Small intestine (tissue), 7 donors: Measurements from ENCODE around the gene CCDC50. TPM values are rescaled to one million over a fixed set of nuclear protein-coding genes. Genes with fewer than 3 reads are reported as not detected.

Source experiments
- DNase-seq, 2 donors: peaks; one replicate each; pipeline versions ENCODE4 v3.0.0 to v3.0.0-alpha.2; 2013
- FAIRE-seq: peaks from 2 replicates; lab custom pipeline; 2012; peaks lifted over from hg19 to GRCh38; lab: Jason Lieb, UNC
- H3K27ac ChIP-seq, 3 donors: one replicate each; pipeline ENCODE4 v1.5.1; 2013; ENCODE audit warnings: low read length in 2 of 3, mild to moderate bottlenecking in 2 of 3, control low read depth in 1 of 3, inconsistent platforms in 1 of 3, low read depth in 1 of 3, moderate library complexity in 1 of 3
- H3K27me3 ChIP-seq, 3 donors: one replicate each; pipeline ENCODE4 v1.6.1; 2013; ENCODE audit warnings: low read length in 3 of 3, inconsistent platforms in 1 of 3; ENCODE audit not compliant: control insufficient read depth in 3 of 3, insufficient read depth in 3 of 3
- H3K36me3 ChIP-seq, 3 donors: one replicate each; pipeline ENCODE4 v1.6.1; 2013; ENCODE audit warnings: low read length in 3 of 3, inconsistent platforms in 1 of 3, low read depth in 1 of 3, mild to moderate bottlenecking in 1 of 3, moderate library complexity in 1 of 3; ENCODE audit not compliant: control insufficient read depth in 3 of 3, insufficient read depth in 2 of 3
- H3K4me1 ChIP-seq, 3 donors: one replicate each; pipeline ENCODE4 v1.6.1; 2013; ENCODE audit warnings: low read length in 2 of 3, inconsistent platforms in 1 of 3, low read depth in 1 of 3, mild to moderate bottlenecking in 1 of 3, moderate library complexity in 1 of 3; ENCODE audit not compliant: control insufficient read depth in 3 of 3, insufficient read depth in 2 of 3
- H3K4me3 ChIP-seq, 3 donors: one replicate each; pipeline ENCODE4 v1.5.1; 2013; ENCODE audit warnings: low read length in 3 of 3, control low read depth in 1 of 3, inconsistent platforms in 1 of 3, low read depth in 1 of 3, mild to moderate bottlenecking in 1 of 3, moderate library complexity in 1 of 3
- H3K9me3 ChIP-seq, 2 donors: one replicate each; pipeline ENCODE4 v1.6.1; 2013; ENCODE audit warnings: low read depth in 1 of 2, low read length in 1 of 2; ENCODE audit not compliant: control insufficient read depth in 2 of 2, insufficient read depth in 1 of 2
- WGBS, 3 donors: extraction: QIAGEN DNeasy Blood & Tissue Kit; methylation state at CpG; one replicate each; pipeline ENCODE4 v1.1.7; 2013; 5-methylcytosine and 5-hydroxymethylcytosine counted together
- polyA plus RNA-seq, 4 donors: library from polyadenylated mRNA; stranded (reverse) in 3 of 4; unstranded in 1 of 4; fragments of 200-250 nt in 3 of 4; fragments of 120-200 nt in 1 of 4; gene quantifications; one replicate each; pipeline versions ENCODE4 v1.2.1 to v1.2.3, GENCODE V29; 2013
- donor health status: healthy with polysubstance abuse.
- donor health status: control.
- donor health status: control.
- donor health status: Bipolar disorder and iron deficiency.
- donor health status: healthy.

CCDC50 gene
- polyA plus RNA-seq, 4 donors = 18.6 to 71.5 (median 26.6) TPM

GRCh38 chr3:191434024-191434423, 104.8 kb downstream of the CCDC50 start:
- Histone ChIP-seq H3K36me3 (no peaks in the 10 kb centered on the region), H3K27ac (no peak overlapping the region), H3K4me3 (no peak overlapping the region), H3K4me1 (no peaks in the 10 kb centered on the region), H3K27me3 (no peaks in the 10 kb centered on the region), H3K9me3 (no peaks in the 10 kb centered on the region)
- FAIRE-seq (no peak), DNase-seq (no peak)
- WGBS, 3 donors = 69 to 83% (median 79%) methylated on average over 1 of the region's 1 CpG

GRCh38 chr3:191435981-191436380, 106.8 kb downstream of the CCDC50 start:
- Histone ChIP-seq H3K9me3 (no peaks in the 10 kb centered on the region), H3K27me3 (no peaks in the 10 kb centered on the region), H3K4me1 (no peaks in the 10 kb centered on the region), H3K4me3 (no peak overlapping the region), H3K27ac (no peak overlapping the region), H3K36me3 (no peaks in the 10 kb centered on the region)
- WGBS, 3 donors = 70 to 79% (median 77%) methylated on average over 2 of the region's 2 CpGs
- FAIRE-seq (no peak), DNase-seq (no peak)

GRCh38 chr3:191438150-191438814, 109.1 kb downstream of the CCDC50 start:
- H3K4me1 ChIP-seq = no peaks in the 10 kb centered on the region
- H3K36me3 ChIP-seq = no peaks in the 10 kb centered on the region
- no peak overlapping the region for H3K27ac ChIP-seq
- WGBS, 3 donors = 84 to 89% (median 85%) methylated on average over 2 of the region's 2 CpGs
- DNase-seq (no peak), FAIRE-seq (no peak)
- no peak overlapping the region for H3K4me3 ChIP-seq
- no peaks in the 10 kb centered on the region for H3K27me3 ChIP-seq
- no peaks in the 10 kb centered on the region for H3K9me3 ChIP-seq

GRCh38 chr3:191440532-191440931, 111.3 kb downstream of the CCDC50 start:
- Histone ChIP-seq H3K27me3 (no peaks in the 10 kb centered on the region), H3K9me3 (no peaks in the 10 kb centered on the region), H3K27ac (no peak overlapping the region), H3K4me1 (no peaks in the 10 kb centered on the region), H3K4me3 (no peak overlapping the region), H3K36me3 (no peaks in the 10 kb centered on the region)
- FAIRE-seq = no peak
- DNase-seq = no peak
- WGBS, 3 donors = 80 to 86% (median 85%) methylated on average over 4 of the region's 4 CpGs

GRCh38 chr3:191441687-191442086, 112.5 kb downstream of the CCDC50 start:
- H3K4me1 ChIP-seq = no peaks in the 10 kb centered on the region

GRCh38 chr3:191444569-191444968, 115.4 kb downstream of the CCDC50 start:
- FAIRE-seq = no peak

More at GRCh38 chr3:191441687-191442086, 112.5 kb downstream of the CCDC50 start:
- Histone ChIP-seq H3K27ac (no peak overlapping the region), H3K4me3 (no peak overlapping the region), H3K27me3 (no peaks in the 10 kb centered on the region), H3K36me3 (no peaks in the 10 kb centered on the region), H3K9me3 (no peaks in the 10 kb centered on the region)
- FAIRE-seq = no peak
- WGBS, 3 donors = 45 to 80% (median 67%) methylated on average over 2 of the region's 2 CpGs
- DNase-seq = no peak

More at GRCh38 chr3:191444569-191444968, 115.4 kb downstream of the CCDC50 start:
- Histone ChIP-seq H3K36me3 (no peaks in the 10 kb centered on the region), H3K4me3 (no peak overlapping the region), H3K27ac (no peak overlapping the region), H3K9me3 (no peaks in the 10 kb centered on the region), H3K4me1 (no peaks in the 10 kb centered on the region), H3K27me3 (no peaks in the 10 kb centered on the region)
- 86 to 92% (median 92%) methylated on average over 3 of the region's 3 CpGs for WGBS, 3 donors
- DNase-seq = no peak

Other genes with a start within 250 kb of the CCDC50 start
- gene OSTN, start 130.2 kb upstream of the CCDC50 start, polyA plus RNA-seq = under 1 TPM in 1 of 4 donors, not detected in 3; 0.01 TPM
- under 1 TPM in 2 of 4 donors, not detected in 2; 0.09 to 0.22 TPM for gene UTS2B, start 1.1 kb downstream of the CCDC50 start, polyA plus RNA-seq
- not detected for gene PYDC2, start 131.8 kb downstream of the CCDC50 start, polyA plus RNA-seq